Measurements from ENCODE around the gene SIDT1.

Gene SIDT1

GRCh38 chr3:113545594-113545993, 13.2 kb downstream of the SIDT1 start:
- no peak for DNase-seq (ENCODE audit: low read depth, low spot score)

- DNase-seq (ENCODE audit: low read depth, low spot score): no peak
Measured at GRCh38 chr3:113546414-113546893, 14.1 kb downstream of the SIDT1 start.

DNA sequence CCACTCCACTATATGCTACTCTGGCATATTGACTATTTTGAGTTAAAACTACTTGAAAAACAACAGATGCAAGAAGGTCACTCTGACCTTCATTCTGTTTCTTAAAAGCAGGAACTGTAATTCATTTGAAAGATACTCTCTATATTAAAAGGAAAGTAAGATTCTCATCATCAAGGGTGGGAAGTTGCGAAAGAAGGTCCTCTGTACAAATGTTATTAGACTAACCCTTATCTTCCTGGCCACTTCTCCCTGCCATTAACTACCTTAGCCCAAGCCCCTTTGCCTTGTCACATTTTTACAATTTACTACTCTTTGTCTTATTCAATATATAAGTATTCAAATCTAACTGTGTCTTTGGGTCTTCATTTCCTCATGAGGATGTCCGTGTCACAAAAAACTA, 16.1 kb downstream of the SIDT1 start:
- DNase-seq (ENCODE audit: low read depth, low spot score): no peak

DNA sequence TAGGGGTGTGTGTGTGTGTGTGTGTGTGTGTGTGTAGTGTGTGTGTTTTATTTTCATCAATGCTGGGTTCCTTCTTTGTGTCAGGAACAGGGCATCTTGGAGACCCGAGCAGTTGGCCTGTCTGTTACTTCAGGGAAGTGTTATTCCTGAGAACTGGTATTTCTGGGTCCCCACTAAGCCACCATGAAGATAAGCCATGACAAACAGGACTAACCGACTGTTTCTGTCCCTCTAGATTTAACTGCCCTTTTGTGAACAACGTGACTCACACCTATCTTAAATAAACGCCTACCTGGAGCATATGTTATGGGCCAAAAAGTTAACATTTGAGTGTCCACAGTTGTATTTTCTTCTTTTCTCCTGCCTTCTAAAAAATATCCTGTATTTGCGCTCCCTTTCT, 19.5 kb downstream of the SIDT1 start:
- no peak for DNase-seq (ENCODE audit: low read depth, low spot score)

GRCh38 chr3:113552851-113553250, 20.5 kb downstream of the SIDT1 start:
- DNase-seq (ENCODE audit: low read depth, low spot score): no peak

- no peak for DNase-seq (ENCODE audit: low read depth, low spot score)
Measured at GRCh38 chr3:113555138-113555537, 22.8 kb downstream of the SIDT1 start.

- DNase-seq (ENCODE audit: low read depth, low spot score): no peak
Measured at GRCh38 chr3:113556316-113556945, 24.1 kb downstream of the SIDT1 start.

DNA sequence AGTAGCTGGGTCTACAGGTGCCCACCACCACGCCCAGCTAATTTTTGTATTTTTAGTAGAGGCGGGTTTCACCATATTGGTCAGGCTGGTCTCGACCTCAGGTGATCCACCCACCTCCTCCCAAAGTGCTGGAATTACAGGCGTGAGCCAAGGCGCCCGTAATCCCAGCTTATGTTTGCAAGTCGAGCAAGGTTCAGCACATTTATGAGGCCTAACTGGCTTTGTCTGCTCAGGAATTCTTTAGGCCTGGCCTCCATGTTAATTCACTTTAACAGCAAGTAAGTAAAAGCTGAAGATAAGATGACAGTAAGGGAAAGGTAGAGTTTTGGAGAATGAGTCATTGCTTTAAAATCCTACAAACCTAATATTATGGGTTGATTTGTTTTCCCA, 24.6 kb downstream of the SIDT1 start:
- DNase-seq (ENCODE audit: low read depth, low spot score): no peak

DNA sequence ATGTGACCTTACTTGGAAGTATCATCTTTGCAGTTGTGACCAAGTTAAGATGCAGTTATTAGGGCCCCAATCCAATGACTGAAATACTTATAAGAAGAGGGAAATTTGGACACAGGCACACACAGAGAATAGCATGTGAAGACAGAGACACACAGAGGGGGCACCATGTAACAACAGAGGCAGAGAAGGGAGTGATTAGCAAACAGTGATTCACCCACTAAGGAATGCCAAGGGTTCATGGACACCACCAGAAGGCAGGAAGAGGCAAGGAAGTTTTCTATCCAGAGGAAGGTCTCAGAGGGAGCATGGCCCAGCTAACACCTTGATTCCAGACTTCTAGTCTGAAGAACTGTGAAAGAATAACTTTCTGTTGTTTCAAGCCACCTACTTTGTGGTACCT, 25.0 kb downstream of the SIDT1 start:
- DNase-seq (ENCODE audit: low read depth, low spot score): no peak

DNA sequence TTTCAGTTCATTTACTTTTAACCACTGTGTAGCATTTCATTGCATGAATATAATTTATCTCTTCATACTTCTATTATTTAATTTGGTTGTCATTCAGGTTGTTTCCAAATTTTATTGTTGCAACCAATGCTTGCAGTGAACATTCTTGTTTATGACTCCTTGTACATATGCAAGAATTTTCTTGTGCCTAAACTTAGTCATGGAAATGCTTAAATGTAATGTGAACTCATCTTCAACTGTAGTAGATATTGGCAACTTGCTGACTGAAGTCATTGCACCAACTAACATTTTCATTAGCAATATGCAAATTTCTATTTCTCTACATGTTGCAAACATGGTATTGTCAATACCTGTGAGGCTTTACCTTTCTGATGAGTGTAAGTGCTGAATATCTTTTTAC, 26.7 kb downstream of the SIDT1 start:
- DNase-seq (ENCODE audit: low read depth, low spot score): no peak

- DNase-seq (ENCODE audit: low read depth, low spot score): no peak
Measured at GRCh38 chr3:113560271-113560670, 27.9 kb downstream of the SIDT1 start.

DNA sequence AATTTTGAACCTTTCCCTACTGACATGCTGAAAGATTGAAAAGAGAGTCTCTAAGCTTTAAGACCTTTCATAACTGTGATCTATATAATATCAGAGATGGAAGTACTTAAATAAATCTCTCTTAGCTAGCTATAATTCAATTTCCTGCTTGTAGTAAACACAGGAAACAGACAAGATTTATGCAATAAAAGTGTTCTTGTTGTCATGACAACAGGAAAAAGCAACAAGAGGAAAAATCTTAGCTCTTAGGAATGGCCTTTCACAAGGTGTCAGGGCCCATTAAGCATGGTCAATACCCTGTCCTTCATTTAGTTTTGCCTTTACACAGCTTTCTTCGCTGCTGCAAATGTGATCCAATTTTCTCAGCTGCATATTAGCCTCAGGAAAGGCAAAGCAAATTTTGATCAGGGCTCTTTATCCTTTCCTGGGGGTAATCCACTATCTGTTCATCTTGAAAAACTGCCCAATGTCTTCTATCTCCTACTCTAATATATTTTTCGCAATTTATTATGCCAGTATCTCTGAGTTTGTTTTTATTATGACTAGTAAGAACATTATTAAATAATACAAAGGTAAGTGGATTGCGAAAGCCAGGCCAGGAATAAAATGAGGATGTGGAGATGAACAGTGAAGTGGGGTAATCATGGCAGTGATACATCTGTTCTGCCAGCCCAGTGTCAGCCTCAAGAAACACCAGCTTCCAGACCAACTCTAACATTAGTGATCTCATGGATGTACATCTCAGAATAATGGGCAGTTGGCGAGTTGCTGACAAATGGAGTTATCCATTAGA, 28.7 kb downstream of the SIDT1 start:
- no peak for DNase-seq (ENCODE audit: low read depth, low spot score)

DNA sequence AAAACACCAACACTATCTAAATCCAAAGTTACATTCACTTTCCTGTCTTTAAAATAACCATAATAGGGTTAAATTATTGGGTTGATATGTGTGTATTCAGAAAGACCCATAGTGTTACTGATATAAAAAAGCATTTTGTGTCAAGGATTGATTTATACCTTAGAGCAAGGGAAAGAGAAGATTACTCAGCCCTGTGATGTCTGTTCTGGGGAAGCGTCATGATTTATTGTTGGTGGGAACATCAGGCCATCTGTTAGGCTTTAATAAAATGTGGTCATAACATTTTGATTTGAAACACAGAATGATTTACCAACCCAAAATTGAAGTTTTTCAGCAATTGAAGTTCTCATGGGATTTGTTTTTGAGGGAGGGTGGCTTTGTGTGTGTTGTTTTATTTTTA, 33.2 kb downstream of the SIDT1 start:
- DNase-seq (ENCODE audit: low read depth, low spot score): no peak

GRCh38 chr3:113570158-113570557, 37.8 kb downstream of the SIDT1 start:
- no peak for DNase-seq (ENCODE audit: low read depth, low spot score)

- DNase-seq (ENCODE audit: low read depth, low spot score): no peak
Measured at GRCh38 chr3:113571360-113571759, 39.0 kb downstream of the SIDT1 start.

DNA sequence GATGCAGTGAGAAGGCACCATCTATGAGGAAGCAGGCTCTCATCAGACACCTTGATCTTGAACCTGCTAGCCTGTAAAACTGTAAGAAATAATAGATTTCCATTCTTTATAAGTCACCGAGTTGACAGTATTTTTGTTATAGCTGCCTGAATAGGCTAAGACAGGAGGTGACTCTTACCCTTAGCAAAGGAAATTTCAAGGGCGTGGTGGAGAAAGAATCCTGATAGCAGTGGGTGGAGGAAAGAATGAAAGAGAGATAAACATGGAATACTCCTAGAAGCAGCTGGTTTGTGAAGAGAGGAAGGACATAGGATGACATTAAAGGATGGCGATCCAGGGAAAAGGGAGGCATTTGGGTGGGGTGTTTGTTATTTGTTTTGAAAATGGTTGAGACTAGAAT, 41.4 kb downstream of the SIDT1 start:
- no peak for DNase-seq (ENCODE audit: low read depth, low spot score)

DNA sequence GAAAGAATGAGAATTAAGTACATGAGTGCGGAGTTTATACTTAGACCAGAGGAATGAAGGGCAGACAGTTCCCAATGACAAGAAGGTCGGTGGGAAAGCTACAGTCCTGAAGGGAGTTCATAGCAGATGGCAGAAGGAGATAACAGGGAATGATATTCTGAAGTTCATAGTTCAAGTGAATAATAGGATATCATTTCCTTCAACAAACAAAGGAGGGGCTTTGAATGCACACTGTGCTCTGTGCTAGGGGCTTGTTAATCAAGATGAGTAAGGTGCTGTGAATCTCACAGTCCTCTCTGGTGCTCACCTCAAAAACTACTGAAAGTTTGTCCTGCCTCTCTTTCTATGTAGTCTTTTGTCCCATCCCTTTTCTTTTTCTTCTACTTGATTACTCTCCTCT, 41.9 kb downstream of the SIDT1 start:
- no peak for DNase-seq (ENCODE audit: low read depth, low spot score)

- no peak for DNase-seq (ENCODE audit: low read depth, low spot score)
Measured at GRCh38 chr3:113575206-113575605, 42.9 kb downstream of the SIDT1 start.

GRCh38 chr3:113585228-113585627, 52.9 kb downstream of the SIDT1 start:
- DNase-seq (ENCODE audit: low read depth, low spot score): no peak

GRCh38 chr3:113585720-113586119, 53.4 kb downstream of the SIDT1 start:
- no peak for DNase-seq (ENCODE audit: low read depth, low spot score)

DNA sequence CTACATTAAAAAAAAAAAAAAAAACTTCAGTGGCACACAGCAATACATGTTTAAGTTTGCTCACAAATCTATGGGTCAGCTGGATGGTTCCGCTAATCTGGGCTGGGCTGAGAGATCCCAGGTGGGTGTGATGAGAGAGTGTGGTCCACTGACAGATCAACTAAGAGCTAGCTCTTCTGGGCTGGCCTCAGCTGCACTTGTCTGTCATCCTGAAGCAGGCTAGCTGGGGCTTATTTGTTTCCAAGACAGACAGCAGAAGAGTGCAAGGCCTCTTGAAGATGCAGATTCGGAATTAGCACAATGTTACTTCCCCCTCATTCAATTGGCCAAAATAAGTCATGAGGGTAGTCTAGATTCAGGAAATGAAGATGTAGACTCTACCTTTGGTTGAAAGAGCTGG, 56.5 kb downstream of the SIDT1 start:
- no peak for DNase-seq (ENCODE audit: low read depth, low spot score)

- no peak for DNase-seq (ENCODE audit: low read depth, low spot score)
Measured at GRCh38 chr3:113589971-113590370, 57.6 kb downstream of the SIDT1 start.

DNA sequence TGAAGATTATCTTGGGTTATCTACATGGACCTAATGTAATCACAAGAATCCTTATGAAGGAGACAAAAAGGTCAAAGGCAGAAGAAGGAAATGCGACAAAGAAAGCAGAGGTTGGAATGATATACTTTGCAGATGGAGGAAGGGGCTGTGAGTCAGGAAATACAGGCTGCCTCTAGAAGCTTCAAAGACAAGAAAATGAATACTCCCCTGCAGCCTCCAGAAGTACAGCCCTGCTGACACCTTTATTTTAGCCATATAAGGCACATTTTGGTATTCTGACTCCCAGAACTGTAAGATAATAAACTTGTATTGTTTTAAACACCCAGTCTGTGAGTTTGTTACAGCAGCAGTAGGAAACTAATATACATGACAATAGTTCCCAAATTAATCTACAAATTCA, 58.6 kb downstream of the SIDT1 start:
- no peak for DNase-seq (ENCODE audit: low read depth, low spot score)

Data from activated CD4-positive, CD25-positive, alpha-beta regulatory T cell treated with anti-CD3 and anti-CD28 coated beads, Interleukin-2, amount 50 U/mL, for 16 hours (primary cell).